HepG2 (cell line): Measurements from ENCODE around the gene ZNF428. TPM values are rescaled to one million over a fixed set of nuclear protein-coding genes. Genes with fewer than 3 reads are reported as not detected.

Experiments used
- ATAC-seq: fragments of 200-7000 bp; cut with Tn5 transposase; 3 replicates; pipeline ENCODE4 v1.9.1; 2020; ENCODE audit warnings: mild to moderate bottlenecking, moderate library complexity
- BruUV-seq: library from RNA; stranded (reverse); fragments of 400-500 nt; replicated peaks from 2 replicates; lab custom pipeline; 2021; lab: Mats Ljungman, UMichigan
- CTCF ChIA-PET: fragments of 300-600 bp; formaldehyde crosslinking; extraction: SDS; loops from one replicate; lab custom pipeline; 2021; ENCODE audit warnings: low total read pairs, inconsistent platforms, low intra/inter-chr PET ratio; lab: Yijun Ruan, JAX
- POLR2A ChIA-PET: fragments of 350-600 bp; sonication (Branson Sonifier 250); formaldehyde crosslinking; loops from one replicate; lab custom pipeline; 2020; ENCODE audit warnings: antibody characterized with exemption, inconsistent platforms; lab: Yijun Ruan, JAX
- DNase-seq: peaks from one replicate; pipeline ENCODE4 v3.0.0-alpha.2; 2015; ENCODE audit warnings: low spot score
- FAIRE-seq: peaks from 3 replicates; lab custom pipeline; 2011; peaks lifted over from hg19 to GRCh38; lab: Jason Lieb, UNC
- H2AFZ ChIP-seq: one replicate; pipeline ENCODE4 v1.6.1; 2011; ENCODE audit warnings: low read length, inconsistent platforms
- H3K27ac ChIP-seq: fragments of 300-600 bp; 3 replicates; pipeline ENCODE4 v1.8.0; 2011; ENCODE audit warnings: mixed run types, mild to moderate bottlenecking, mixed read lengths, low read length, inconsistent platforms; ENCODE audit not compliant: insufficient read depth; ENCODE audit errors: extremely low read length
- H3K27me3 ChIP-seq, 2 experiments: fragments of 200-600 bp in 1 of 2; 2 replicates in 1 of 2; 3 replicates in 1 of 2; pipeline versions ENCODE4 v1.6.0 to v1.8.0; 2011; ENCODE audit warnings: low read length in 2 of 2, mild to moderate bottlenecking in 2 of 2, moderate library complexity in 2 of 2, inconsistent platforms in 1 of 2; ENCODE audit not compliant: insufficient read depth in 2 of 2, control insufficient read depth in 1 of 2
- H3K36me3 ChIP-seq, 2 experiments: fragments of 200-600 bp in 1 of 2; replicated peaks in 1 of 2; 2 replicates in 1 of 2; 3 replicates in 1 of 2; pipeline versions ENCODE4 v1.5.1 to v1.8.0; 2011; ENCODE audit warnings: low read length in 2 of 2, inconsistent platforms in 1 of 2; ENCODE audit not compliant: insufficient read depth in 2 of 2, control insufficient read depth in 1 of 2
- H3K4me1 ChIP-seq: 2 replicates; pipeline ENCODE4 v1.5.1; 2012; ENCODE audit warnings: low read length, inconsistent platforms; ENCODE audit not compliant: insufficient read depth
- H3K4me2 ChIP-seq: 2 replicates; pipeline ENCODE4 v1.6.0; 2011; ENCODE audit warnings: low read depth, low read length, inconsistent platforms
- H3K4me3 ChIP-seq, 3 experiments: fragments of 200-600 bp in 1 of 3; sonication (generic), shearing (Covaris generic) in 1 of 3; replicated peaks in 1 of 3; 2 replicates each; pipeline ENCODE4 v1.5.1; 2011 to 2016; ENCODE audit warnings: low read length in 3 of 3, inconsistent platforms in 2 of 3, low read depth in 2 of 3, mild to moderate bottlenecking in 2 of 3, control low read depth in 1 of 3, mixed read lengths in 1 of 3; ENCODE audit not compliant: insufficient read depth in 1 of 3
- H3K79me2 ChIP-seq: one replicate; pipeline ENCODE4 v1.6.1; 2011; ENCODE audit warnings: low read length, inconsistent platforms; ENCODE audit not compliant: insufficient read depth
- H3K9ac ChIP-seq: 2 replicates; pipeline ENCODE4 v1.6.0; 2011; ENCODE audit warnings: mild to moderate bottlenecking, low read depth, low read length, inconsistent platforms; ENCODE audit not compliant: insufficient read depth
- H3K9me3 ChIP-seq: 2 replicates; pipeline ENCODE4 v1.5.1; 2012; ENCODE audit warnings: mild to moderate bottlenecking, low read length
- H4K20me1 ChIP-seq: 2 replicates; pipeline ENCODE4 v1.6.0; 2011; ENCODE audit warnings: inconsistent platforms, mild to moderate bottlenecking, low read length, moderate library complexity; ENCODE audit not compliant: insufficient read depth
- NR3C1 ChIP-seq: sonication (generic); formaldehyde crosslinking; IDR thresholded peaks from 2 replicates; pipeline ENCODE4 v1.4.0; 2020; ENCODE audit warnings: missing genetic modification reagents
- NRL ChIP-seq: sonication (generic); formaldehyde crosslinking; IDR thresholded peaks from 2 replicates; pipeline ENCODE4 v1.5.0; 2020; ENCODE audit warnings: missing genetic modification reagents, mild to moderate bottlenecking, moderate library complexity, borderline replicate concordance
- RFX1 ChIP-seq: fragments of 450-650 bp; IDR thresholded peaks from 2 replicates; pipeline ENCODE4 v1.6.1; 2017
- ZBTB25 ChIP-seq: IDR thresholded peaks from 2 replicates; pipeline ENCODE4 v1.6.1; 2018; ENCODE audit warnings: missing genetic modification reagents
- ZNF142 ChIP-seq: sonication (generic); formaldehyde crosslinking; IDR thresholded peaks from 2 replicates; pipeline ENCODE4 v1.4.0; 2020; ENCODE audit warnings: missing genetic modification reagents
- ZNF362 ChIP-seq: sonication (generic); formaldehyde crosslinking; IDR thresholded peaks from 2 replicates; pipeline ENCODE4 v1.4.0; 2020; ENCODE audit warnings: missing genetic modification reagents, mild to moderate bottlenecking, borderline replicate concordance
- ZNF850 ChIP-seq: sonication (generic); formaldehyde crosslinking; conservative IDR thresholded peaks from 2 replicates; pipeline ENCODE4 v1.9.0; 2021; ENCODE audit warnings: mild to moderate bottlenecking, missing genetic modification reagents
- WGBS: methylation state at CpG from one replicate; pipeline ENCODE4 v1.1.6; 2017; ENCODE audit warnings: low lambda C conversion rate; 5-methylcytosine and 5-hydroxymethylcytosine counted together
- in situ Hi-C: cut with HindIII; loops from 2 replicates; pipeline ENCODE4 v1.10.0; 2017; ENCODE audit warnings: low pct_unique_long_range_greater_than_20kb; ENCODE audit not compliant: extremely low pct_ligation_motif_present
- intact Hi-C: fragments of 100-400 bp; cut with micrococcal nuclease; formaldehyde crosslinking; loops from one replicate; pipeline ENCODE4 v1.10.0; 2022; ENCODE audit not compliant: unreplicated experiment
- polyA plus RNA-seq, 8 experiments: library from polyadenylated mRNA; depleted of rRNA in 3 of 8; stranded (reverse) in 7 of 8; unstranded in 1 of 8; fragments of >200 nt; fragmentation: Illumina TruSeq in 4 of 8; extraction: Trizol in 4 of 8; gene quantifications; 2 replicates each; pipeline versions ENCODE4 v1.2.1 to v1.2.3, GENCODE V29; 2011 to 2016; ENCODE audit warnings: low read depth in 4 of 8, missing spikeins in 1 of 8, mixed read lengths in 1 of 8; ENCODE audit not compliant: insufficient read depth in 1 of 8
- total RNA-seq, 5 experiments: library from RNA; depleted of rRNA; stranded (reverse); fragments of >200 nt; fragmentation: Illumina TruSeq; extraction: Trizol; gene quantifications; 2 replicates each; pipeline ENCODE4 v1.2.3, GENCODE V29; 2016; ENCODE audit warnings: low read depth in 1 of 5
- TF ChIP-seq, protein P1 (sequence below): IDR thresholded peaks from 2 replicates; pipeline ENCODE4 v1.6.1; 2016; ENCODE audit warnings: missing genetic modification reagents, missing compliant biosample characterization
- TF ChIP-seq, protein P2 (sequence below): sonication (generic); formaldehyde crosslinking; IDR thresholded peaks from 2 replicates; pipeline ENCODE4 v1.8.1; 2022; ENCODE audit warnings: mild to moderate bottlenecking, missing genetic modification reagents

The ZNF428 gene
- total and polyA plus RNA-seq, 2 of the 13 experiments (the other 11 are each of a cell fraction or from before 2014, with no cell fraction given): 10.4 to 26.9 TPM

DNA sequence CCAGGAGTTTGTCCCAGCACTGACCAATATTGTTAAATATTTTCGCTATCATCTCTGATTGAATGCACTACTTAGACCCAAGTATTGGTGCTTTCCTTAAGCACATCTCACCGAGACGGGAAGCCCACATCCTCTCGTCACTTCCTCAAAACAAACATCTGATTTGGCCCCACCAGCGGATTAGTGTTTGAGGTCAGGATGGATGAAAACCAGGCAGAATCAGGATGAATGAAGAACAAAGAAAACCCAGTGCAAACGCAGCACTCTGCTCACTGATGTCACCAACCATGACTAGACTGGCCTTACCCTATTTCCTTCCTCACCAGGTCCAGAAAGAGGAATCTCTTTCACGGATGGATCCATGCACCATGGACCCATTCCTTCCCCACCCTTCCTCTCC, 44.6 kb upstream of the ZNF428 start:
- no peak overlapping the region for H2AFZ ChIP-seq
- H3K79me2 ChIP-seq: no peaks in the 10 kb centered on the region
- peaks cover 10% of the 10 kb centered on the region for H3K4me1 ChIP-seq
- DNase-seq: no peak
- H3K4me2 ChIP-seq: no peak overlapping the region
- TF ChIP-seq, protein P1, sequence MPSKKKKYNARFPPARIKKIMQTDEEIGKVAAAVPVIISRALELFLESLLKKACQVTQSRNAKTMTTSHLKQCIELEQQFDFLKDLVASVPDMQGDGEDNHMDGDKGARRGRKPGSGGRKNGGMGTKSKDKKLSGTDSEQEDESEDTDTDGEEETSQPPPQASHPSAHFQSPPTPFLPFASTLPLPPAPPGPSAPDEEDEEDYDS (CRISPR knock-in tag): no peak
- TF ChIP-seq NRL (CRISPR knock-in tag) (no peak), NR3C1 (CRISPR knock-in tag) (no peak), RFX1 (no peak), ZBTB25 (no peak), ZNF142 (CRISPR knock-in tag) (no peak), ZNF362 (CRISPR knock-in tag) (no peak), ZNF850 (CRISPR knock-in tag) (no peak)
- TF ChIP-seq, protein P2, sequence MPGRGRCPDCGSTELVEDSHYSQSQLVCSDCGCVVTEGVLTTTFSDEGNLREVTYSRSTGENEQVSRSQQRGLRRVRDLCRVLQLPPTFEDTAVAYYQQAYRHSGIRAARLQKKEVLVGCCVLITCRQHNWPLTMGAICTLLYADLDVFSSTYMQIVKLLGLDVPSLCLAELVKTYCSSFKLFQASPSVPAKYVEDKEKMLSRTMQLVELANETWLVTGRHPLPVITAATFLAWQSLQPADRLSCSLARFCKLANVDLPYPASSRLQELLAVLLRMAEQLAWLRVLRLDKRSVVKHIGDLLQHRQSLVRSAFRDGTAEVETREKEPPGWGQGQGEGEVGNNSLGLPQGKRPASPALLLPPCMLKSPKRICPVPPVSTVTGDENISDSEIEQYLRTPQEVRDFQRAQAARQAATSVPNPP (CRISPR knock-in tag): no peak
- TF ChIP-seq, all 625 proteins: peak for 0
- FAIRE-seq (no peak), ATAC-seq (no peak)
- 79% methylated on average over 7 of the region's 7 CpGs for WGBS
- Histone ChIP-seq H3K9me3 (no peaks in the 10 kb centered on the region), H3K36me3 (no peaks in the 10 kb centered on the region), H3K9ac (no peak overlapping the region), H3K27ac (no peak overlapping the region), H3K4me3 (no peak overlapping the region), H4K20me1 (no peaks in the 10 kb centered on the region), H3K27me3 (no peaks in the 10 kb centered on the region; a peak in 1 of 5 replicates)
- no TSS peak for BruUV-seq
- POLR2A ChIA-PET: no interaction called here
- in situ Hi-C loops (no loop called here), intact Hi-C loops (loop anchor here (10.0 kb wide), 1 partner anchor 101 kb away; no protein-coding TSS in a partner anchor)
- CTCF ChIA-PET: no interaction called here
